CD4-positive, alpha-beta T cell (primary cell): ENCODE data around the gene UBQLN4. TPM values are rescaled to one million over a fixed set of nuclear protein-coding genes. Genes with fewer than 3 reads are reported as not detected.

ENCODE experiments used
- ATAC-seq: fragments of 200-7000 bp; cut with Tn5 transposase; one replicate; pipeline ENCODE4 v1.10.0; 2022; ENCODE audit warnings: mild to moderate bottlenecking; ENCODE audit not compliant: poor library complexity
- CTCF ChIA-PET: fragments of 350-600 bp; sonication (Branson Sonifier 250); formaldehyde crosslinking; loops from one replicate; lab custom pipeline; 2021; ENCODE audit warnings: antibody characterized with exemption, inconsistent platforms; lab: Charles Lee
- POLR2A ChIA-PET: fragments of 350-600 bp; sonication (Branson Sonifier 250); formaldehyde crosslinking; loops from one replicate; lab custom pipeline; 2021; ENCODE audit warnings: antibody characterized with exemption, inconsistent platforms; lab: Charles Lee
- DNase-seq, 14 experiments: peaks; one replicate each; pipeline ENCODE4 v3.0.0-alpha.2; 2013 to 2020; ENCODE audit warnings: mixed read lengths in 2 of 14
- H3K27ac ChIP-seq, 2 donors: one replicate each; pipeline versions ENCODE4 v1.5.1 to v1.7.0; 2013; ENCODE audit warnings: low read length in 2 of 2, low read depth in 1 of 2, mild to moderate bottlenecking in 1 of 2
- H3K27me3 ChIP-seq, 2 experiments: 1 replicate in 1 of 2; 2 replicates in 1 of 2; pipeline versions ENCODE4 v1.6.1 to v1.7.0; 2013; ENCODE audit warnings: low read length in 2 of 2, control low read depth in 1 of 2, mild to moderate bottlenecking in 1 of 2, moderate library complexity in 1 of 2; ENCODE audit not compliant: insufficient read depth in 2 of 2, control insufficient read depth in 1 of 2
- H3K36me3 ChIP-seq: one replicate; pipeline ENCODE4 v1.6.1; 2013; ENCODE audit warnings: low read length, control low read depth; ENCODE audit not compliant: insufficient read depth
- H3K4me1 ChIP-seq: one replicate; pipeline ENCODE4 v1.6.1; 2013; ENCODE audit warnings: low read length, control low read depth; ENCODE audit not compliant: insufficient read depth
- H3K4me3 ChIP-seq: one replicate; pipeline ENCODE4 v1.5.1; 2013; ENCODE audit warnings: mild to moderate bottlenecking, low read length, moderate library complexity
- H3K9me3 ChIP-seq, 2 experiments: 1 replicate in 1 of 2; 2 replicates in 1 of 2; pipeline versions ENCODE4 v1.6.1 to v1.7.0; 2013; ENCODE audit warnings: low read length in 2 of 2, mild to moderate bottlenecking in 2 of 2, control low read depth in 1 of 2, moderate library complexity in 1 of 2; ENCODE audit not compliant: control insufficient read depth in 1 of 2, insufficient read depth in 1 of 2
- H3K27ac Mint-ChIP-seq: one replicate; pipeline ENCODE4 v1.8.0; 2020; ENCODE audit warnings: mixed read lengths
- H3K27me3 Mint-ChIP-seq: one replicate; pipeline ENCODE4 v1.8.0; 2021; ENCODE audit warnings: mixed read lengths
- H3K36me3 Mint-ChIP-seq: one replicate; pipeline ENCODE4 v1.8.0; 2021; ENCODE audit warnings: low read depth, mixed read lengths
- H3K4me1 Mint-ChIP-seq: one replicate; pipeline ENCODE4 v1.8.0; 2021; ENCODE audit warnings: low read depth, mixed read lengths
- H3K4me3 Mint-ChIP-seq: one replicate; pipeline ENCODE4 v1.8.0; 2020; ENCODE audit warnings: mild to moderate bottlenecking, mixed read lengths
- H3K9me3 Mint-ChIP-seq: one replicate; pipeline ENCODE4 v1.8.0; 2020; ENCODE audit warnings: mixed read lengths
- intact Hi-C, 2 experiments: fragments of 100-400 bp; cut with DNase I in 1 of 2; cut with micrococcal nuclease in 1 of 2; formaldehyde crosslinking; loops; one replicate each; pipeline versions ENCODE4 v1.15.1 to v1.9.0; 2023 to 2025; cut with DNase I, micrococcal nuclease
- total RNA-seq, 174 experiments: library from RNA in 2 of 174; stranded (reverse) in 2 of 174; gene quantifications; one replicate each; pipeline ENCODE4 v1.2.3 and lab custom pipeline; 2021 to 2026
- TF ChIP-seq, protein P1 (sequence below): fragments of 200-600 bp; IDR thresholded peaks from one replicate; pipeline ENCODE4 v1.8.0; 2022; ENCODE audit warnings: antibody characterized with exemption, mild to moderate bottlenecking

Gene UBQLN4
- total RNA-seq, 2 experiments from 2014 or later: 10.6 to 11.9 TPM

DNA sequence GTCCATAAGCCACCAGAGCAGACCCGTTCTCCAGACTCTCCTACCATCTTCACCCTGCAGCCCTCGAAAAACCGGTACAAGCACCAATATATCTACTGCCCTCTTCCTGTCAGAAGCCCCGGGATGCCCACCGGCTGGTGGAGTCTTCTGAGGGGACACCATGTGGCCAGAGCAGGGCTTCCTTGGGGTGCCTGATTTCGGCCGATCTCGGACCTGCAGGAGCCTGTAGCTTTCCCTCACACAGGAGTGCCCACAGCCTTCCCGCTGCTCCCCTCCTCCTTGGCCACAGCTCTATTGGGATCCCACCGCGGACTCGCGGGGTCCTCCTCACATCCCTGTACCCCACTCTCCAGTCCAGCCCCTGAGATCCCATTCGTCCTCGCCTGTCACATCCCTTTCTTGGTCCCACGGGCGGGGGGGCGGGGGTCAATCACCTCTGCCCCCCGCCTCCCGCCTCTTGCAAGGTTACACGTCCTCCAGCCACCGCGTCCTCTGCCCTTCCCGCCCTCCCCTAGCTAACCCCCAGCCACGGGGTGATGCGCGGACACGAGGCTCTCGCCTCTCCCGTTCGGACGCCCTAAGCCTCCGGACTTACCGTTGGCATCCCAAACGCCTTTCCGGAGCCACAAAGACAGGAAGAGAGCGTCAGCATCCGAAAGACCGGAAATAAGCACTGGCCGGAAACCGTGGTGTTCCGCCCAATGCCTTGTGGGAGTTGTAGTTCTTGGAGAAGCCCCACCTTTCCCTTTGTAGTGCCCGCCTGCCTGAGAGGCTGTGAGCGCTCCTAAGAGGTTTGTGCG lies 33.1 kb downstream of the UBQLN4 start, which contains the start of gene SSR2:
TSS of gene SSR2 (minus strand) at position 659 of the 800 bp plus-strand sequence. CDS start 784 bp downstream, outside the sequence.
- TF ChIP-seq, protein P1, sequence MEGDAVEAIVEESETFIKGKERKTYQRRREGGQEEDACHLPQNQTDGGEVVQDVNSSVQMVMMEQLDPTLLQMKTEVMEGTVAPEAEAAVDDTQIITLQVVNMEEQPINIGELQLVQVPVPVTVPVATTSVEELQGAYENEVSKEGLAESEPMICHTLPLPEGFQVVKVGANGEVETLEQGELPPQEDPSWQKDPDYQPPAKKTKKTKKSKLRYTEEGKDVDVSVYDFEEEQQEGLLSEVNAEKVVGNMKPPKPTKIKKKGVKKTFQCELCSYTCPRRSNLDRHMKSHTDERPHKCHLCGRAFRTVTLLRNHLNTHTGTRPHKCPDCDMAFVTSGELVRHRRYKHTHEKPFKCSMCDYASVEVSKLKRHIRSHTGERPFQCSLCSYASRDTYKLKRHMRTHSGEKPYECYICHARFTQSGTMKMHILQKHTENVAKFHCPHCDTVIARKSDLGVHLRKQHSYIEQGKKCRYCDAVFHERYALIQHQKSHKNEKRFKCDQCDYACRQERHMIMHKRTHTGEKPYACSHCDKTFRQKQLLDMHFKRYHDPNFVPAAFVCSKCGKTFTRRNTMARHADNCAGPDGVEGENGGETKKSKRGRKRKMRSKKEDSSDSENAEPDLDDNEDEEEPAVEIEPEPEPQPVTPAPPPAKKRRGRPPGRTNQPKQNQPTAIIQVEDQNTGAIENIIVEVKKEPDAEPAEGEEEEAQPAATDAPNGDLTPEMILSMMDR: no peak
- Histone ChIP-seq H3K4me1 (peaks cover 18% of the 10 kb centered on the region), H3K27me3 (no peaks in the 10 kb centered on the region), H3K36me3 (peaks cover 22% of the 10 kb centered on the region), H3K4me3 (peak within 1 kb of the TSS; percentile 78), H3K27ac (peak within 1 kb of the TSS; percentile 38 to 77), H3K9me3 (no peaks in the 10 kb centered on the region)
- Mint-ChIP-seq H3K4me1 (peaks cover 41% of the 10 kb centered on the region), H3K36me3 (peaks cover 43% of the 10 kb centered on the region), H3K9me3 (no peaks in the 10 kb centered on the region), H3K27ac (peak within 1 kb of the TSS; percentile 91), H3K4me3 (peak within 1 kb of the TSS; percentile 100), H3K27me3 (no peaks in the 10 kb centered on the region)
- DNase-seq (peak; percentile 61 to 94 (median 77)), ATAC-seq (peak; percentile 99)
- ChIA-PET POLR2A (interaction anchor here (1.4 to 1.6 kb wide), 2 partner anchors 20 to 86 kb away, joined by 4 to 5 read pairs; partner anchors contain the start of gene KHDC4), CTCF (interaction anchor here (1.6 to 2.3 kb wide), 2 partner anchors 33 to 46 kb away, joined by 3 to 16 read pairs; partner anchors contain the start of genes LAMTOR2 and UBQLN4)
- intact Hi-C loops: loop anchor here (1.0 to 2.0 kb wide), 2 partner anchors 34 to 161 kb away; partner anchors contain the start of genes LAMTOR2 (in 1 of the 2) and SYT11 (in 1 of the 2)

DNA sequence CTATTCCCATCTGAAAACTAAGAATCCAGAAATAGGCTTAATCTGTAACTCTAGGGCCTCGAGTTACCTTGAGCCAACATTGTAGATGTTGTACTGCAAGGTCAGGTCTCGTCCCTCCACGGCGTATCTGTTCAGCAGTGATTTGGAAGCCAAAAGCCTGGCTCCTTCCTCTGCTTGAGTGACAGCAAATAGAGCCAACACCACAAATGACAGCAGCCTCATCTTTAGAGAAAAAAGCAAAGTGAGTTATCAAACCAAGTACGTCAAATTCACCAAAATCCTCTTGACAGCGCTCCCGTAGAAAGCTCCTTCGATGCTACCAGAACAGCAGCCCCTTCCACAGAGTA lies 33.7 kb downstream of the UBQLN4 start:
- DNase-seq (no peak), ATAC-seq (no peak)
- H3K4me3 Mint-ChIP-seq: peak overlapping the region; percentile 100
- TF ChIP-seq, protein P1: no peak
- H3K27me3 Mint-ChIP-seq: no peaks in the 10 kb centered on the region
- peaks cover 44% of the 10 kb centered on the region for H3K36me3 Mint-ChIP-seq
- peaks cover 38% of the 10 kb centered on the region for H3K4me1 Mint-ChIP-seq
- Histone ChIP-seq H3K27me3 (no peaks in the 10 kb centered on the region), H3K36me3 (peaks cover 24% of the 10 kb centered on the region), H3K4me1 (peaks cover 18% of the 10 kb centered on the region), H3K4me3 (peak overlapping the region; percentile 78), H3K9me3 (no peaks in the 10 kb centered on the region), H3K27ac (no peak overlapping the region)
- CTCF ChIA-PET: interaction anchor here (1.6 to 2.3 kb wide), 2 partner anchors 34 to 46 kb away, joined by 3 to 16 read pairs; partner anchors contain the start of genes LAMTOR2 and UBQLN4
- peak overlapping the region; percentile 91 for H3K27ac Mint-ChIP-seq
- POLR2A ChIA-PET: interaction anchor here (1.6 kb wide), 1 partner anchor 86 kb away, joined by 5 read pairs; the partner anchor contains the start of gene KHDC4
- H3K9me3 Mint-ChIP-seq: no peaks in the 10 kb centered on the region
- intact Hi-C loops: loop anchor here (1.0 to 2.0 kb wide), 2 partner anchors 35 to 161 kb away; partner anchors contain the start of genes LAMTOR2 (in 1 of the 2) and SYT11 (in 1 of the 2)

DNA sequence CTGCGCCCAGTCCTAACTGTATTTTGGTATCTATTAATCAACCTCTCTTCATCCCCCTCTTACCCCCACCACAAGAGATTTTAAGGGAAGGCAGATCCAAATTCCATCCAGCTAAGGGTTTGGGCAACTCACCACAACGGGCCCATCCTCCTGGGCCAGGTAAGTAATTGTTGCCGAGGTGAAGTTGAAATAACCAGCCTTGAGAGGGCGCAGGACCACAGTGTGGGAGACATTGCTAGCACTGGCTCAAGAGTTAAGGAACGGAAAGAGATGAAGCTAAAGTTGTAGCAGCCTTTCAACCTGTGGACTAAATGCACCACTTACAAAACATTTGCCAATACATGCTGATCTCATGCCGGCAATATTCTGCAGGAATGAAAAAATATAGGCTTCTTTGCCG lies 38.8 kb downstream of the UBQLN4 start:
- H3K27me3 Mint-ChIP-seq: no peaks in the 10 kb centered on the region
- Histone ChIP-seq H3K27ac (no peak overlapping the region), H3K4me3 (no peak overlapping the region), H3K4me1 (peaks cover 11% of the 10 kb centered on the region), H3K36me3 (peaks cover 73% of the 10 kb centered on the region), H3K27me3 (no peaks in the 10 kb centered on the region), H3K9me3 (no peaks in the 10 kb centered on the region)
- peaks cover 84% of the 10 kb centered on the region for H3K36me3 Mint-ChIP-seq
- H3K4me3 Mint-ChIP-seq: no peak overlapping the region
- peaks cover 19% of the 10 kb centered on the region for H3K4me1 Mint-ChIP-seq
- no peak overlapping the region for H3K27ac Mint-ChIP-seq
- intact Hi-C loops: no loop called here
- ATAC-seq: no peak
- no peaks in the 10 kb centered on the region for H3K9me3 Mint-ChIP-seq
- DNase-seq: no peak
- CTCF ChIA-PET: no interaction called here
- TF ChIP-seq, protein P1: no peak
- POLR2A ChIA-PET: no interaction called here
